Testis (tissue), 2 donors: Measurements from ENCODE around the gene IL1RAPL2.

Source experiments
- CTCF ChIP-seq, 3 experiments: fragments of 450-650 bp in 2 of 3; fragments of 200-600 bp in 1 of 3; sonication (generic) in 1 of 3; IDR thresholded peaks; one replicate each; pipeline ENCODE4 v1.5.1; 2016 to 2019; ENCODE audit warnings: antibody characterized with exemption in 3 of 3, mild to moderate bottlenecking in 2 of 3, moderate library complexity in 1 of 3
- POLR2A ChIP-seq: fragments of 450-650 bp; IDR thresholded peaks from one replicate; pipeline ENCODE4 v1.6.1; 2017; ENCODE audit warnings: antibody characterized with exemption, mild to moderate bottlenecking, moderate library complexity

- TF ChIP-seq CTCF (IDR thresholded peaks at IDR 0.05) (no peak), POLR2A (no peak)
Measured at GRCh38 chrX:105543283-105543682, 977.3 kb downstream of the IL1RAPL2 start.
